ENCODE measurements around the gene GRB7.
"Not testable (repeated sequence)": the region's sequence is repeated elsewhere in the genome, so short reads cannot be mapped to it uniquely, and the experiment has no call there.

The GRB7 gene

GRCh38 chr17:39709998-39710964, 27.5 kb upstream of the GRB7 start:
- no peak for DNase-seq

DNA sequence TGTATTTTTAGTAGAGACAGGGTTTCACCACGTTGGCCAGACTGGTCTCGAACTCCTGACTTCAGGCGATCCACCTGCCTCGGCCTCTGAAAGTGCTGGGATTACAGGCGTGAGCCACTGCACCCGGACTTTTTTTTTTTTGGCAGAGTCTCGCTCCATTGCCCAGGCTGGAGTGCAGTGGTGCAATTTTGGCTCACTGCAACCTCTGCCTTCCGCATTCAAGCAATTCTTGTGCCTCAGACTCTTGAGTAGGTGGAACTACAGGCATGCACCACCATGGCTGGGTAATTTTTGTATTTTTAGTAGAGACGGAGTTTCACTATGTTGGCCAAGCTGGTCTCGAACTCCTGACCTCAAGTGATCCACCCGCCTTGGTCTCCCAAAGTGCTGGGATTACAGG, 26.7 kb upstream of the GRB7 start:
- DNase-seq = not testable (repeated sequence)

DNA sequence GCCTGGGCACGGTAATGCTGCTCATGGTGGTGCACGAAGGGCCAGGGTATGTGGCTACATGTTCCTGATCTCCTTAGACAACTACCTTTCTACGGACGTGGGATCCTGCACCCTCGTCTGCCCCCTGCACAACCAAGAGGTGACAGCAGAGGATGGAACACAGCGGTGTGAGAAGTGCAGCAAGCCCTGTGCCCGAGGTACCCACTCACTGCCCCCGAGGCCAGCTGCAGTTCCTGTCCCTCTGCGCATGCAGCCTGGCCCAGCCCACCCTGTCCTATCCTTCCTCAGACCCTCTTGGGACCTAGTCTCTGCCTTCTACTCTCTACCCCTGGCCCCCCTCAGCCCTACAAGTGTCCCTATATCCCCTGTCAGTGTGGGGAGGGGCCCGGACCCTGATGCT, 25.9 kb upstream of the GRB7 start:
- DNase-seq = no peak

DNA sequence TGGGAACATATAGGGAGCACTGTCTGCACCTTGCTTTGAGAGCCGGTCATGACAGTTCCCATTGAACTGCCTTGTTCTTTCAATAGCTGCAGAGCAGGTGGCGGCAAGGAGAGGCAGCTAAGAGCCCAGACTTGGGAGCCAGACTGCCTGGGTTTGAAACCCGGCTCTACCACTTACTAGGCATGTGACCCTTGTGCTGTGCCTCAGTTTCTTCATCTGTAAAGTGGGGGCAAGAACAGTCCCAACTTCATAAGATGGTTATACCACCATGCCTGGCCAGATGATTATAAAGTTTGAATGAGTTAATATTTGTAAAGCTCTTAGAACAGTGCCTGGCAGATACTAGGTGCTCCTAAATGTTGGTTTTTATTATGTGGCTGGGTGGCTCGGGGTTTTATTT, 23.5 kb upstream of the GRB7 start:
- no peak for DNase-seq

- no peak for DNase-seq
These were observed 22.2 kb upstream of the GRB7 start for GRCh38 chr17:39715375-39716072.

GRCh38 chr17:39716073-39716818, 21.5 kb upstream of the GRB7 start:
- no peak for DNase-seq

DNA sequence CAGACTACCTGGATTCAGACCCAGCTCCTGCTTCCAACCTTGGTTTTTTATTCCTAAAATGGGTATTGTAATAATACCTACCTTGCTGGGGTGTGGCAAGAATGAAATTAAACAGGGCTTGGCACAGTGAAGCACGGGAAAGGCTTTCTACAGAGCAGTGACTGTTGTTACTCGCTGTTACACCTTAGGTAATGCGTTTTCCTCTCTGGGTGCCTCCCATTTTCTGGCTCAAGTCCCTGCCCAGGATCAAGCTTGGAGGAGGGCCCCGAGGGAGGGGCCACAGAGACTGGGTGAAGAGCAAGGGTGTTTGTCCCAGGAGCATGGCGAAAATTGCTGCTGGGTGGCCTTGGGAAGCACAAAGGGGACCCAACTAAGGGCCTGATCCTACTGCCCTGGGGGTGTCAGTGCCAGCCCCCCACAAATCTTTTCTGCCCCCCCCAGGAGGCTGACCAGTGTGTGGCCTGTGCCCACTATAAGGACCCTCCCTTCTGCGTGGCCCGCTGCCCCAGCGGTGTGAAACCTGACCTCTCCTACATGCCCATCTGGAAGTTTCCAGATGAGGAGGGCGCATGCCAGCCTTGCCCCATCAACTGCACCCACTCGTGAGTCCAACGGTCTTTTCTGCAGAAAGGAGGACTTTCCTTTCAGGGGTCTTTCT, 20.7 kb upstream of the GRB7 start:
- DNase-seq = no peak

- no peak for DNase-seq
These were observed 20.1 kb upstream of the GRB7 start for GRCh38 chr17:39717660-39718059.

- DNase-seq = no peak
These were observed 18.0 kb upstream of the GRB7 start for GRCh38 chr17:39719563-39720355.

GRCh38 chr17:39722104-39722503, 15.6 kb upstream of the GRB7 start:
- DNase-seq = no peak

GRCh38 chr17:39722965-39723848, 14.5 kb upstream of the GRB7 start:
- peak; percentile 16 for DNase-seq

- no peak for DNase-seq
These were observed 13.0 kb upstream of the GRB7 start for GRCh38 chr17:39724731-39725130.

- DNase-seq = not testable (repeated sequence)
These were observed 11.8 kb upstream of the GRB7 start for GRCh38 chr17:39725923-39726322.

DNA sequence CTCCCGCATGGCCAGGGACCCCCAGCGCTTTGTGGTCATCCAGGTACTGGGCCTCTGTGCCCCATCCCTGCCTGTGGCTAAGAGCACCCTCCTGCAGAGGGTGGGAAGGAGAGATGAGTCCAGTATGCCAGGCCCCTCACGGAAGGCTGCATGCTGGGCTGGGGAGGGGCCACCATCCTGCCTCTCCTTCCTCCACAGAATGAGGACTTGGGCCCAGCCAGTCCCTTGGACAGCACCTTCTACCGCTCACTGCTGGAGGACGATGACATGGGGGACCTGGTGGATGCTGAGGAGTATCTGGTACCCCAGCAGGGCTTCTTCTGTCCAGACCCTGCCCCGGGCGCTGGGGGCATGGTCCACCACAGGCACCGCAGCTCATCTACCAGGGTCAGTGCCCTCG, 11.1 kb upstream of the GRB7 start:
- no peak for DNase-seq

GRCh38 chr17:39727556-39727955, 10.2 kb upstream of the GRB7 start:
- DNase-seq = no peak

DNA sequence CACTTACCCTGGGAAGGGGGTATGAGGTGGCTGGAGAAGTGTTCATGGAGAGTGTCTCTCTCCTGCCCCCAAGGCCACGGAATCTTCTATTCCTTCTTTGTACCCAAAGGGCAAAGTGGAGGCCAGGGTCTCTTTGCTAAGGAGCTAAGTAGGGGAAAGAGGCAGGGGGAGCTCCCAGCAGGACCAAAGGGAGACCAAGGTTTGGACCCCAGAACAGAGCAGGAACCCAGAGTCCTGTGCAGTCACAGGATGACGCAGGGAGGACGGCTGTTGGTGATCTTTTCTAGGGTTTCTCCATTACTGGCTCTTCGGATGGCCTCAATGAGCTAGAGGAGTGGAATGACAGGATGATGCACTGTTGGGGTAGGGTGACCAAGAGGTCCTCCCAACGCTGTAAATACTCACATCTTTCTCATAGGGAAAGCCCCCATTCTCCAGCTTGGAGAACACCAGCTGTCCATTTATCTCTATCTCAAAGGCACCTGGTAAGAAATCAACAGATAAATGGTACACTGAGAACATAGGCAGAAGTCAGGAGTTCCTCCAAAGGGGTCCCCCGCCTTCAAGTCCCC, 8.4 kb upstream of the GRB7 start:
- DNase-seq = no peak

DNA sequence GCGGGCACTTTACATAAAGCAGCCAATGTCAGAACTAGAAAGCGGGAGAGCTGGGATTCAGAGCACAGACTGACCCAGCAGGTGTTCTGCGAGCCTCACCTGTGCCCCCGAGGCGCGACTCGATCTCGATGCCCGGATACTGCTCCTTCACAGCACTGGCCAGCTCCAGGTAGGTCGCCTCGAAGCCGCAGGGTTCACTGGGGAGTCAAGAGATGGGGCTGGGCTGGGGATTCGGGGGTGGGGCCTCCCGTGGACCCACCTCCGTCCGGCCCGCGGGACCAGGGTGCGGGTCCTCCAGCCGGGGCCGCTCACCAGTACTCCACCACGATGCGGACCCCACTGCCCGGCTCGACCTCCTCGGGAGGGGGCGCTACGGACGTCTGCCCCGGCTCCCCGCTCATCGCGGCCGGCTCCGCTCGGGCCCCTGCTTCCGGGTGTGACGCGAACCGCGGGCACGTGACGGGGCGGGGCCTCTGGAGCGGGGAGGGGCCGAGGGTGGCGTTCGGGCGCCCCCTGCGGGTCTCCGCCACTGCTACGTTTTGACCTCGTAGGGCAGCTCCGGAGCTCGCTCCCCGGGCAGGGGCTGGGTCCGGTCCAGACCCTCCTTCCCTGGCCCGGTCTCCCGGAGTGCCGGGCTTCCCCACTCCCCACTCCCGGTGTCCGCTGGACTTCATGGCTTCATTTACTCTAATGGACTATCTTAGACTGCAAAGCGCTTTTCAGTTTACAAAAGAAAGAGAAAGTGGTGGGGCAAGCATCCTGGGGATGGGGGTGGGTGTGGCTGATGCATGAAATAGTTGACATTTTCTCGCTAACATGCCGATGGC, 7.4 kb upstream of the GRB7 start, which contains the start of gene MIEN1:
TSS of gene MIEN1 (minus strand) at position 438 of the 827 bp plus-strand sequence. CDS start at position 401, 37 bp downstream.
- peak; percentile 89 for DNase-seq

DNA sequence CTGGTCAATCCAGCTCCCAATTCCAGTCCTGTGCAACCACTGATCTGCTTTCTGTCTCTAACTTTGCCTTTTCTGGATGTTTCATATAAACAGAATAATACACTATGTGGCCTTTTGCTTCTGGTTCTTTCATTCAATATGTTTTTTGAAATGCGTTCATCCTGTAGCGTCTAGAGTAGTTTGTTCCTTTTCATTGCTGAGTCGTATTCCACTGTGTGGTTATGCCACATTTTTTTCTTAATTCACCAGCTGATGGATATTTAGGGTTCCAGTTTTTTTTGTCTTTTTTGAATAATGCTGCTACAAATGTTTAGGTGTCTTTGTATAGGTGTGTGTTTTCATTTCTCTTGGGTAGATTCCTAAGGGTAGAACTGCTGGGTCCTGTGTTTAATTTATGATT, 5.2 kb upstream of the GRB7 start:
- no peak for DNase-seq

DNA sequence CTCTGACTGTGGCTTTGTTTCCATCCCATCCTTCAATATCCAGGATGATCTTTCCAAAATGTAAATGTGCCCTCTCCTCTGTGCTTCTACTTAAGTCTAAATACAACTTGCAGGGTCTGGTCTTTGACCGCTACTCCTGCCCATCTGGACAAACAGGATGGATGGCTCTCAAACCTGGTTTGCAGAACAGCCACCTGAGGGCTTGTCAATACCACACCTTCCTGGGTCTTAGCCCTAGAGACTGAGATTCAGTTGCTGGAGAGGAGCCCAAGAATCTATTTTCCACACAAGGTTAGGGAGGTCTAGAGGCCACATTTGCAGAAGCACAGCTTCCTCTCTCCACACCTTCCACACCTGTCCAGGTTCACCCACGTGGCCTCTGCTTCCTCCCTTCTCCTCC, 1.9 kb upstream of the GRB7 start:
- no peak for DNase-seq
